Mesothelial cell of epicardium (in vitro differentiated cells): Measurements from ENCODE around the gene SULT4A1. TPM values are rescaled to one million over a fixed set of nuclear protein-coding genes. Genes with fewer than 3 reads are reported as not detected.
"Not testable (repeated sequence)": the region's sequence is repeated elsewhere in the genome, so short reads cannot be mapped to it uniquely, and the experiment has no call there.

Experiments used
- DNase-seq, 2 experiments: peaks; one replicate each; pipeline ENCODE4 v3.0.0; 2021; ENCODE audit warnings: low spot score in 2 of 2; ENCODE audit not compliant: unreplicated experiment in 2 of 2
- H3K27ac Mint-ChIP-seq: 2 replicates; pipeline ENCODE4 v1.8.0; 2021; ENCODE audit warnings: mixed read lengths
- H3K27me3 Mint-ChIP-seq: 2 replicates; pipeline ENCODE4 v1.8.0; 2021; ENCODE audit warnings: low read depth, mixed read lengths
- H3K36me3 Mint-ChIP-seq: 2 replicates; pipeline ENCODE4 v1.8.0; 2021; ENCODE audit warnings: mixed read lengths
- H3K4me1 Mint-ChIP-seq: 2 replicates; pipeline ENCODE4 v1.8.0; 2021; ENCODE audit warnings: mixed read lengths
- H3K4me3 Mint-ChIP-seq: 2 replicates; pipeline ENCODE4 v1.8.0; 2021; ENCODE audit warnings: mild to moderate bottlenecking, moderate library complexity, mixed read lengths
- H3K9me3 Mint-ChIP-seq: 2 replicates; pipeline ENCODE4 v1.8.0; 2021; ENCODE audit warnings: mixed read lengths
- CTCF ChIP-seq: fragments of 200-600 bp; sonication (generic); IDR thresholded peaks from one replicate; pipeline ENCODE4 v1.5.0; 2021; ENCODE audit warnings: antibody characterized with exemption; ENCODE audit not compliant: unreplicated experiment
- total RNA-seq: library from RNA; stranded (reverse); gene quantifications from 3 replicates; pipeline ENCODE4 v1.2.1, GENCODE V29; 2021

The SULT4A1 gene
- total RNA-seq, 1 donor from 2014 or later: 7.1 TPM

- H3K27me3 Mint-ChIP-seq: peaks cover 53% of the 10 kb centered on the region
- no peak for TF ChIP-seq CTCF
- no peaks in the 10 kb centered on the region for H3K4me1 Mint-ChIP-seq
- no peak for DNase-seq
- H3K9me3 Mint-ChIP-seq: peaks cover 17% of the 10 kb centered on the region
- H3K27ac Mint-ChIP-seq: no peak overlapping the region
- no peaks in the 10 kb centered on the region for H3K36me3 Mint-ChIP-seq
- no peak overlapping the region for H3K4me3 Mint-ChIP-seq
These were observed 7.5 kb upstream of the SULT4A1 start for GRCh38 chr22:43869799-43870198.

- not testable (repeated sequence) for H3K4me3 Mint-ChIP-seq, H3K36me3 Mint-ChIP-seq, H3K27ac Mint-ChIP-seq, DNase-seq, H3K4me1 Mint-ChIP-seq
- Mint-ChIP-seq H3K9me3 (peaks cover 17% of the 10 kb centered on the region), H3K27me3 (peaks cover 54% of the 10 kb centered on the region)
These were observed 6.7 kb upstream of the SULT4A1 start for GRCh38 chr22:43869001-43869400.

- H3K27me3 Mint-ChIP-seq: peaks cover 55% of the 10 kb centered on the region
- H3K4me3 Mint-ChIP-seq: no peak overlapping the region
- no peak overlapping the region for H3K27ac Mint-ChIP-seq
- no peaks in the 10 kb centered on the region for H3K36me3 Mint-ChIP-seq
- H3K4me1 Mint-ChIP-seq: no peaks in the 10 kb centered on the region
- DNase-seq: peak; percentile 73 to 87
- H3K9me3 Mint-ChIP-seq: peaks cover 17% of the 10 kb centered on the region
- TF ChIP-seq CTCF: no peak
These were observed 5.7 kb upstream of the SULT4A1 start for GRCh38 chr22:43867839-43868635.

GRCh38 chr22:43862882-43863202, 529 bp upstream of the SULT4A1 start:
- Mint-ChIP-seq H3K27ac (peak overlapping the region; percentile 47), H3K4me3 (peak overlapping the region; percentile 71), H3K36me3 (no peaks in the 10 kb centered on the region), H3K4me1 (peaks cover 2% of the 10 kb centered on the region), H3K27me3 (peaks cover 77% of the 10 kb centered on the region), H3K9me3 (no peaks in the 10 kb centered on the region)
- DNase-seq: no peak
- no peak for TF ChIP-seq CTCF

- TF ChIP-seq CTCF: no peak
- peak overlapping the region; percentile 63 for H3K4me3 Mint-ChIP-seq
- peaks cover 79% of the 10 kb centered on the region for H3K27me3 Mint-ChIP-seq
- no peaks in the 10 kb centered on the region for H3K36me3 Mint-ChIP-seq
- no peak overlapping the region for H3K27ac Mint-ChIP-seq
- H3K9me3 Mint-ChIP-seq: peaks cover 10% of the 10 kb centered on the region
- DNase-seq: no peak
- peaks cover 2% of the 10 kb centered on the region for H3K4me1 Mint-ChIP-seq
These were observed 784 bp downstream of the SULT4A1 start for GRCh38 chr22:43861529-43861928.

GRCh38 chr22:43860831-43861230, 1.5 kb downstream of the SULT4A1 start:
- no peak for DNase-seq
- no peak overlapping the region for H3K27ac Mint-ChIP-seq
- no peak for TF ChIP-seq CTCF
- H3K36me3 Mint-ChIP-seq: no peaks in the 10 kb centered on the region
- H3K4me3 Mint-ChIP-seq: peak overlapping the region; percentile 63
- peaks cover 2% of the 10 kb centered on the region for H3K4me1 Mint-ChIP-seq
- H3K27me3 Mint-ChIP-seq: peaks cover 75% of the 10 kb centered on the region
- peaks cover 14% of the 10 kb centered on the region for H3K9me3 Mint-ChIP-seq
